Activated CD8-positive, alpha-beta T cell treated with anti-CD3 and anti-CD28 coated beads, Interleukin-2, amount 10 ng/mL, durations not matched to agents 7 days and 5 days (primary cell): Measurements from ENCODE around the gene AP3M1. TPM values are rescaled to one million over a fixed set of nuclear protein-coding genes. Genes with fewer than 3 reads are reported as not detected.
"Not testable (repeated sequence)": the region's sequence is repeated elsewhere in the genome, so short reads cannot be mapped to it uniquely, and the experiment has no call there.

Source experiments
- ATAC-seq: fragments of 150-1000 bp; cut with Tn5 transposase; one replicate; pipeline ENCODE4 v1.10.0; 2021; ENCODE audit warnings: moderate library complexity
- CTCF ChIA-PET: fragments of 350-600 bp; sonication (Branson Sonifier 250); formaldehyde crosslinking; loops from one replicate; lab custom pipeline; 2021; ENCODE audit warnings: antibody characterized with exemption; lab: Charles Lee
- POLR2A ChIA-PET: fragments of 350-600 bp; sonication (Branson Sonifier 250); formaldehyde crosslinking; loops from one replicate; lab custom pipeline; 2021; ENCODE audit warnings: antibody characterized with exemption; lab: Charles Lee
- DNase-seq: peaks from one replicate; pipeline ENCODE4 v3.0.0-alpha.2; 2020
- H3K27ac Mint-ChIP-seq: one replicate; pipeline ENCODE4 v1.8.0; 2021; ENCODE audit warnings: mild to moderate bottlenecking, mixed read lengths
- H3K27me3 Mint-ChIP-seq: one replicate; pipeline ENCODE4 v1.8.0; 2021; ENCODE audit warnings: low read depth, mixed read lengths
- H3K36me3 Mint-ChIP-seq: one replicate; pipeline ENCODE4 v1.8.0; 2021; ENCODE audit warnings: low read depth, mixed read lengths
- H3K4me1 Mint-ChIP-seq: one replicate; pipeline ENCODE4 v1.8.0; 2021; ENCODE audit warnings: low read depth, mixed read lengths
- H3K4me3 Mint-ChIP-seq: one replicate; pipeline ENCODE4 v1.8.0; 2021; ENCODE audit warnings: mild to moderate bottlenecking, mixed read lengths
- H3K9me3 Mint-ChIP-seq: one replicate; pipeline ENCODE4 v1.8.0; 2022; ENCODE audit warnings: mixed read lengths; ENCODE audit not compliant: insufficient read depth
- total RNA-seq, 2 experiments: library from RNA; stranded (reverse); gene quantifications; one replicate each; pipeline ENCODE4 v1.2.3, GENCODE V29; 2021

AP3M1 gene
- total RNA-seq, 2 experiments from 2014 or later, result 44.2 to 49.1 TPM

DNA sequence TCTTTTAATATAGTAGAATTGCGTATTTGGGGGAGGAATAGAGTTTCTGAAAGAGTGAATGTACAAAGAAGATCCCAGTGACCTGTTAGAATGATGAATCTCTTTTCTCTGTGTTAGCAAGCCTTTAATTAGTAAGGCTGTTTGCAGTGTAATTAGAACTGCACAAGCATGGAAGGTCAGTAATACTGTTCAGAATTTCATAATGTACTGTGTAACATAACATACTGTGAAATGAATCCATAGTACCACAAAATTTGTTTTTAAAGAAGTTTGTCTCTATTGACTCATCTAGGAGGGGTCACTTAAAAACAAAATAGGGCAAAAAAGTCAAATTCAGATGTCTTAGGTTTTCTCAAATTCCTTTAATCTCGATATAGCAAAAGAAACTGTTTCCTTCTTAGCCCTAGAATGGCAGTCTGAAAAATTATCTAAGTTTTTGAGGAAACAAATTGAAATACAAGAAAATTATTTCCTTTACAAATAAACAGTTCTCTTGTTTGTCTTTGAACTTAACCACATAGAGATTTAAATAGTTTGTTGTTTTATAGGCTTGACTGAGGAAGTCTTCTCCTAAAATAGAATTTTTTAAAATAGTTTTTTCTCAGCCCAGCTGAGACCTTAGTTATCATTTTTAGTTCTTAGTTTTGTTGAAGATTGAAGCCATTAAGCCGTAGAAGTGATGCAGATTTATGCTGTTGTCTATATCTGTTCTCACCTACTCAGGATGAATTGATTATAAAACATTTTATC is 12.9 kb upstream of the AP3M1 start:
- no peak for ATAC-seq
- Mint-ChIP-seq H3K27ac (no peak overlapping the region), H3K4me3 (no peak overlapping the region), H3K27me3 (no peaks in the 10 kb centered on the region), H3K36me3 (peaks cover 2% of the 10 kb centered on the region), H3K9me3 (no peaks in the 10 kb centered on the region), H3K4me1 (peaks cover 20% of the 10 kb centered on the region)
- POLR2A ChIA-PET, result no interaction called here
- DNase-seq, result no peak
- CTCF ChIA-PET, result interaction anchor here (0.6 to 1.1 kb wide), 2 partner anchors 13 to 663 kb away, joined by 3 to 7 read pairs; partner anchors contain the start of genes ADK and AP3M1

DNA sequence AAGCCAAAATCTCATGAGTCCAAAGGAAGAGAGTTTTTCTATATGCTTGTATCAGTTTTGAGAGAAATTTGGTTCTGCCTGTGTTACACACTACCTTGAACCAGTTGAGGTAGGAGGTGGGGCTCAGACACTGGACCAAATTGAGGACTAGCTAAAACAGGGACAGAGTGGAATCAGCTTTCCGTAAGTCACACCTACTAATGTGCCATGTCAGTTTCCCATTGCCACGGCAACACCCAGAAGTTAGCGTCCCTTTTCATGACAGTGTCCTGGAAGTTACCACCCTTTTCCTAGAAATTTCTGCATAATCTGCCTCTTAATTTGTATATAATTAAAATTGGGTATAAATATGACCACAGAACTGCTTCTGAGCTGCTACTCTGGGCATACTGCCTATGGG is 9.4 kb upstream of the AP3M1 start:
- Mint-ChIP-seq H3K9me3 (no peaks in the 10 kb centered on the region), H3K27ac (no peak overlapping the region), H3K36me3 (peaks cover 2% of the 10 kb centered on the region), H3K27me3 (no peaks in the 10 kb centered on the region), H3K4me3 (no peak overlapping the region), H3K4me1 (peaks cover 17% of the 10 kb centered on the region)
- ATAC-seq (no peak), DNase-seq (no peak)
- CTCF ChIA-PET, result no interaction called here
- POLR2A ChIA-PET, result no interaction called here

DNA sequence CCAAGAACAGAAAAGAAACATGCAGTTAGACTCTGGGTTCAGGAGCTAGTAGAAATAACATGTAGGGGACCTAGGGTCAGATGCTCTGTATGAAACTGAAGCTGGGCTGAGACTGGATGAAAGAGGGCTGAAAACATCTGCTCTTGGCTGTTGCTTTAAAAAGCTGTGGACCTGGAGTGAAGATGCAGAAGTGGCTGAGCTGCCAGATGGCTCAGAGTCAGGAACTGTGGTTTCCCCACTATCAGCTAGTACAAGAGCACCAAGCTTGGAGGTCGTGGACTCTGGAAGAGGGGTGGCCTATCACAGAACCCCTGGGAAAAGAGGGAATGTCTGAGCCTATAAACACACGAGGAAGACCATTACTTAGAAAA is 6.3 kb upstream of the AP3M1 start:
- ChIA-PET CTCF (interaction anchor here (1.2 to 2.7 kb wide), 3 partner anchors 11 to 88 kb away, joined by 3 to 11 read pairs (median 4); no protein-coding TSS in a partner anchor), POLR2A (interaction anchor here (1.1 kb wide), 1 partner anchor 20 kb away, joined by 3 read pairs; no protein-coding TSS in a partner anchor)
- Mint-ChIP-seq H3K36me3 (no peaks in the 10 kb centered on the region), H3K4me3 (no peak overlapping the region), H3K27ac (no peak overlapping the region), H3K27me3 (no peaks in the 10 kb centered on the region), H3K4me1 (peaks cover 20% of the 10 kb centered on the region), H3K9me3 (no peaks in the 10 kb centered on the region)
- no peak for DNase-seq
- no peak for ATAC-seq

DNA sequence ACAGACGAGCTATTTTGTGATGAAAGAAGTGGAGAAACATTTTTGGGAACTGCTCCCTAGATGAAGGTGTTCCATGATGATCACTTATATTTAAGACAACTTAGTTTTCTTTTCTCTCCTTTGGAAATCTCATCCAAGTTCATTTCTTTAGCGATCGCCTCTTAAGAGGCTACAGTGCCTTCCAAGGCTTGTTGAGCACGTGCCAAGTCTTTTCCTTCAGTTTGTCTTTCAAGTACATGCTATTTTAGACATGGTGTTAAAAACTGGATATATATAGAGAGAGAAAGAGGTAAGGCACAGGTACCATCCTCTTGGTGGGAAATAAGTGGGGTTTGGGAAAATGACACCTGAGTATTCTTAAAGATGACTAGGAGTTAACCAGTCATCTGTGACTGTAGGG is 3.0 kb upstream of the AP3M1 start:
- H3K4me3 Mint-ChIP-seq, result no peak overlapping the region
- no peaks in the 10 kb centered on the region for H3K9me3 Mint-ChIP-seq
- ChIA-PET POLR2A (no interaction called here), CTCF (interaction anchor here (0.7 to 1.4 kb wide), 3 partner anchors 13 to 37 kb away, joined by 3 to 5 read pairs (median 4); no protein-coding TSS in a partner anchor)
- no peak for ATAC-seq
- peaks cover 20% of the 10 kb centered on the region for H3K4me1 Mint-ChIP-seq
- DNase-seq, result no peak
- H3K27me3 Mint-ChIP-seq, result no peaks in the 10 kb centered on the region
- H3K36me3 Mint-ChIP-seq, result no peaks in the 10 kb centered on the region
- no peak overlapping the region for H3K27ac Mint-ChIP-seq

DNA sequence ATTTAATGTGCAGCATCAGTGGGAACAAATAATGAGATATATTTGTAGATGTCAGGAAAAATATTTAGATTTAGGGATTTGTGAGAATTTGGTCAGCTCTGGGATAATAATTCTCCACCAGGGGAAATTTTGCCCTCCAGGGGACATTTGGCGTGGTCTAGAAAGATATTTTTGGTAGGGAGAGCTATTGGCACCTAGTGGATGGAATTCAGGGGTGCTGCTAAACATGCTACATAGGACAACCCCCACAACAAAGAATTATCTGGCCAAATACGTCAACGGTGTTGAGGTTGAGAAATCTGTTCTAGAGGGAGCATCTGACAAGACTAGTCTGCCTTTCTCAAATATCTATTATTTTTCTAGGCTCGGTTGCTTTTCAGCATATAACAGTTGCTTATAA is 2.5 kb upstream of the AP3M1 start:
- Mint-ChIP-seq H3K4me1 (peaks cover 24% of the 10 kb centered on the region), H3K27me3 (no peaks in the 10 kb centered on the region), H3K36me3 (peaks cover 2% of the 10 kb centered on the region), H3K9me3 (no peaks in the 10 kb centered on the region), H3K27ac (no peak overlapping the region), H3K4me3 (no peak overlapping the region)
- CTCF ChIA-PET, result interaction anchor here (0.7 to 1.4 kb wide), 4 partner anchors 13 to 60 kb away, joined by 3 to 5 read pairs (median 4); no protein-coding TSS in a partner anchor
- POLR2A ChIA-PET, result no interaction called here
- no peak for ATAC-seq
- DNase-seq, result no peak

DNA sequence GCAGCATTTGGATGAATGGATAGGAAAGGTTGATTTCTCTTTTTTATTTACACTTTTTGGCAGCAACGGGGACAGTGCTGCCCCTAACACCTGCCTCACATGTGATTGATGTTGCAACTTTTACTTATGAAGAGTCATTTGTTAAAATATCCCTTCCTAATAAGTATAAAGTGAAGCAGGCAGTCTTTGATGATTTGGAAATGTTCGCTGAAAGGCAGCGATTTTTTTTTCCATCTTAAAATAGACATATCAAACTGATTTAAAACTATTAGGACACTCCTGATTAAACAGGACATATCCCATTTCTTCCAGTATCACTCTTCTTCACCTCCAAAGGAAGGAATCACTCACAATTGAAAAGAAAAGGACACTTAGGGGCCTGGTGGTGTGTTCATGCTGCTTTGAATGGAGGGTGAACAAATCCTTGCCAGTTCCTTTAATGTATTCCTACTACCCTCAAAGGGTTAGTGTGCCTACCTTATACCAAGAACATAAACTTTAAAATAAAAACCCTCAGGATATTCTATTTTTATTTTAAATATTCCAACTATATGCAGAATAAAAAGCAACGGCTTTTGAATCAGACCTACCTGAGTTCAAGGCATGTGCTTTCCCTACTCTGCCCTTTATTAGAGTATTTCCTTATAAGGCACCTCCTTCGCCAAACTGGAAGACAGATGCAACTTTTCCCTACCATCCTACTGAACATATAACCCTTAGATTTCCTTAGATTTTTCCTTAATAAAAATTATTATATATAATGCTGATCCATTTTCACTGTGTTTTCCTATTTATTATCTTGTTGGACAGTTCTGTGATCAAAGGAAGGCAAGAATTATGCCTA is 1.5 kb upstream of the AP3M1 start:
- peaks cover 27% of the 10 kb centered on the region for H3K4me1 Mint-ChIP-seq
- POLR2A ChIA-PET, result interaction anchor here (1.3 to 2.6 kb wide), 4 partner anchors 15 to 38 kb away, joined by 5 to 20 read pairs (median 10); no protein-coding TSS in a partner anchor

DNA sequence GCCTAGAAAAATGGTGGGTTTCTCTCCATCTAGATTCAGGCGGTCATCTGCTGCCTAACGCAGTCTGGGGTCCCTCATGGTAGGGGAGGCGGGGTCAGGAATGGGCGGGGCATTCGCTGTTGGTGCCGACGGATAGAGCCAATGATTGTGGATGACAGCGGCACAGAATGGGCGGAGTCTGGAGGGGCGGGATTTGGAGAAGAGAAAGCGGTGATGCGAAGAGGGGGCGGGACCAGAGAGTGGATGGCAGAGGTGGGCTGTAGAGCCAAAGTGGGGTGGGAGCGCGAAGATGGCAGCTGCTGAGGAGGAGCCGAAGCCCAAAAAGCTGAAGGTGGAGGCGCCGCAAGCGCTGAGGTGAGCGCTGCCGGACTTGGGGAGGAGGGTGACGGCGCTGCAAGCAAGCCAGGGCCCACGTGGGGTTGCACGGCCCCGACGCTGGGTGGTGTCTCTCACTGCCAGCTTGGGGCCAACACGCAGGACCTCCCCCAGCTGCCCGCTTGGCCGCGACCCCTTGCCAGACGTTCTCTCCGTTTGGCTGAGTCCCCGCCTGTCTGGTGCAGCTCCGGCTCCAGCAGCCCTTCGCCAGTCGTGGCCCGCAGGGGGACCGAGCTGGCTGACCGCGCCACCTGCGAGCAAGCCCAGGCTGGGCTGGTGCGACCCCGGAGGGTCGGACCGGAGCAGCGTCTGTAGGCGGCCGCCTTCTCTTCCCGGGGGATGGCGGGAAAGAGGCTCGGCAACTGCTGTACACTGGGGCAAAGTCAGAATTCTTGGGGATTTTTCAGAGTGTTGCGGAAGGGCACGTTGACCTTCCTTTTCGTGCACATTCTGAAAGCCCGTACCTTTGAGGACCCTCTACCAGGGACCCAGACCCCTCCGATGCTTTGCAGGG is 606 bp upstream of the AP3M1 start, which contains the start of gene ADK:
TSS of gene ADK (plus strand) at position 232 of the 889 bp plus-strand sequence. CDS start at position 290, 58 bp downstream.
- no peak within 1 kb of the TSS for H3K27ac Mint-ChIP-seq
- ChIA-PET CTCF (interaction anchor here (0.7 to 5.0 kb wide), 9 partner anchors 11 to 1085 kb away, joined by 3 to 27 read pairs (median 4); partner anchors contain the start of gene COMTD1), POLR2A (interaction anchor here (0.6 to 2.6 kb wide), 11 partner anchors 16 to 526 kb away, joined by 3 to 20 read pairs (median 4); no protein-coding TSS in a partner anchor)
- H3K27me3 Mint-ChIP-seq, result no peaks in the 10 kb centered on the region
- no peaks in the 10 kb centered on the region for H3K9me3 Mint-ChIP-seq
- DNase-seq, result peak; percentile 100
- ATAC-seq, result peak; percentile 95
- H3K4me3 Mint-ChIP-seq, result no peak within 1 kb of the TSS
- H3K4me1 Mint-ChIP-seq, result peaks cover 24% of the 10 kb centered on the region
- H3K36me3 Mint-ChIP-seq, result peaks cover 8% of the 10 kb centered on the region

More for the DNA sequence above, 1.5 kb upstream of the AP3M1 start:
- ATAC-seq (no peak), DNase-seq (no peak)
- Mint-ChIP-seq H3K9me3 (no peaks in the 10 kb centered on the region), H3K36me3 (peaks cover 6% of the 10 kb centered on the region), H3K4me3 (no peak overlapping the region), H3K27ac (no peak overlapping the region), H3K27me3 (no peaks in the 10 kb centered on the region)
- CTCF ChIA-PET, result interaction anchor here (0.8 to 5.0 kb wide), 8 partner anchors 11 to 83 kb away, joined by 3 to 27 read pairs (median 4); no protein-coding TSS in a partner anchor

DNA sequence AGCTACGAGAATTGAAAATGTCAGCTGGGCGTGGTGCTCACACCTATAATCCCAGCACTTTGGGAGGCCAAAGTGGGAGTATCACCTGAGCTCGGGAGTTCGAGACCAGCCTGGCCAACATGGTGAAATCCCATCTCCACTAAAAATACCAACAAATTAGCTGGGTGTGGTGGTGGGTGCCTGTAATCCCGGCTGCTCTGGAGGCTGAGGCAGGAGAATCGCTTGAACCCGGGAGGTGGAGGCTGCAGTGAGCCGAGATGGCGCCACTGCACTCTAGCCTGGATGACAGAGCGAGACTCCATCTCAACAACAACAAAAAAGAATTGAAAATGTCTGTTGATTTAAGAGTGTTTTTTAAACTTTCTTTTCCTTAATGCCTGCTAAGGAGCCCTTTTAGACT is 3.6 kb downstream of the AP3M1 start:
- ATAC-seq, H3K4me3 Mint-ChIP-seq, H3K27ac Mint-ChIP-seq, DNase-seq, H3K27me3 Mint-ChIP-seq, H3K9me3 Mint-ChIP-seq, POLR2A ChIA-PET: not testable (repeated sequence)
- CTCF ChIA-PET, result interaction anchor here (0.7 to 5.0 kb wide), 3 partner anchors 19 to 66 kb away, joined by 3 to 27 read pairs (median 4); no protein-coding TSS in a partner anchor
- Mint-ChIP-seq H3K36me3 (peaks cover 16% of the 10 kb centered on the region), H3K4me1 (peaks cover 21% of the 10 kb centered on the region)

DNA sequence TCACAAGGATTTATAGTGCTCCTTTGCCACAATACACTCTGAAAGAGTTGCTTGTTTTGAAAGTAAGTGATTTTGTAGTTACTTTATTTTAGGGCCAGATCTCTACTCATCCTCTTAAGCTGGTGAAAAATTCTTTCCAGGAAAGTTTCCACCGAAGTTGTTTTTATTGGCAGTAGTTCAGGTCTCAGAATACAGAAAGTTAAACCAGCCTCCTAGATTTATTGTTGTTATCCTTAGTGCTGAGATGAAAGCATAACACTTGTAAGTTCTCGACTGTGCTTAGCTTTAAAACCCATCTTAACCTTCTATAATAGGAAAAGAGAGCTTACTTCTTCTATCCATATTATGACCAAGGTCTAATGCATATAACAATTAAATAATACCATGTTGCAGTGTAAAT is 5.5 kb downstream of the AP3M1 start:
- ChIA-PET CTCF (interaction anchor here (1.4 kb wide), 1 partner anchor 42 kb away, joined by 3 read pairs; no protein-coding TSS in a partner anchor), POLR2A (interaction anchor here (0.6 to 0.7 kb wide), 2 partner anchors 11 to 69 kb away, joined by 3 read pairs; no protein-coding TSS in a partner anchor)
- no peak overlapping the region for H3K4me3 Mint-ChIP-seq
- ATAC-seq, result no peak
- peaks cover 21% of the 10 kb centered on the region for H3K4me1 Mint-ChIP-seq
- no peaks in the 10 kb centered on the region for H3K27me3 Mint-ChIP-seq
- DNase-seq, result no peak
- no peaks in the 10 kb centered on the region for H3K9me3 Mint-ChIP-seq
- H3K36me3 Mint-ChIP-seq, result peaks cover 18% of the 10 kb centered on the region
- H3K27ac Mint-ChIP-seq, result no peak overlapping the region

DNA sequence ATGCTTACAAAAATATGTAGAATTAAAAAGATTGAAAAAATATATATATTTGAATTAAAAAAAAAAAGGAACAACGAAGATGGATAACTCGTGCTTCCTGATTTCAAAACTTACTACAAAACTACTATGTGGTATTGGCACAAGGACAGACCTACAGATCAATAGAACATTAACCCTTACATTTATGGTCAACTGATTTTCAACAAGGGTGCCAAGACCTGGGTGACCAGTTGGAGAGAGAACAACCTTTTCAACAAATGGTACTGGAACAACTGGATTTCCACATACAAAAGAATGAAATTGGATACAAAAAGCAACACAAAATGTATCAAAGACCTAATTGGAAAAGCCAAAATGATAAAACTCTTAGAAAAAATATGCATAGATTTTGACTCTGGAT is 10.1 kb downstream of the AP3M1 start:
- Mint-ChIP-seq H3K27ac (no peak overlapping the region), H3K9me3 (no peaks in the 10 kb centered on the region), H3K4me3 (no peak overlapping the region), H3K36me3 (peaks cover 27% of the 10 kb centered on the region), H3K27me3 (no peaks in the 10 kb centered on the region), H3K4me1 (peaks cover 5% of the 10 kb centered on the region)
- POLR2A ChIA-PET, result no interaction called here
- CTCF ChIA-PET, result no interaction called here
- no peak for DNase-seq
- ATAC-seq, result no peak
